Astrocyte of the cerebellum (primary cell): ENCODE results near the gene DCST1.

ENCODE experiments used
- DNase-seq: peaks from one replicate; pipeline ENCODE4 v3.0.0-alpha.2; 2011; ENCODE audit warnings: low read depth
- H3K4me3 ChIP-seq: 2 replicates; pipeline ENCODE4 v1.5.1; 2011; ENCODE audit warnings: mild to moderate bottlenecking, low read depth, low read length, moderate library complexity
- CTCF ChIP-seq: IDR thresholded peaks from 2 replicates; pipeline ENCODE4 v1.5.1; 2012; ENCODE audit warnings: low read length, low read depth, moderate library complexity, mild to moderate bottlenecking; ENCODE audit errors: missing control alignments
- in situ Hi-C: cut with HindIII; loops from 2 replicates; pipeline ENCODE4 v1.10.0; 2017; ENCODE audit warnings: low sequenced_read_pairs

DCST1 gene

GRCh38 chr1:155044365-155044764 is 10.7 kb downstream of the DCST1 start:
- DNase-seq = no peak
- H3K4me3 ChIP-seq = no peak overlapping the region
- no peak for TF ChIP-seq CTCF
- in situ Hi-C loops = no loop called here

- peak; percentile 69 for TF ChIP-seq CTCF
- in situ Hi-C loops = no loop called here
- DNase-seq = peak; percentile 42
- H3K4me3 ChIP-seq = no peak overlapping the region
Measured at GRCh38 chr1:155044812-155045657, 11.4 kb downstream of the DCST1 start.

- no peak overlapping the region for H3K4me3 ChIP-seq
- DNase-seq = no peak
- no peak for TF ChIP-seq CTCF
- in situ Hi-C loops = no loop called here
Measured at GRCh38 chr1:155048449-155049334, 15.1 kb downstream of the DCST1 start.

- TF ChIP-seq CTCF = no peak
- in situ Hi-C loops = no loop called here
- peak overlapping the region; percentile 61 for H3K4me3 ChIP-seq
- no peak for DNase-seq
Measured at GRCh38 chr1:155049651-155050559, 16.3 kb downstream of the DCST1 start.

- peak within 1 kb of the TSS; percentile 61 for H3K4me3 ChIP-seq
- no peak for DNase-seq
- peak; percentile 77 for TF ChIP-seq CTCF
- in situ Hi-C loops = no loop called here
Measured at GRCh38 chr1:155050560-155051341, 17.1 kb downstream of the DCST1 start, which contains the start of gene ADAM15. Gene ADAM15, plus strand, starts transcription at chr1:155051316. Its CDS starts 71 bp downstream, at chr1:155051387.
